ENCODE results near the gene DVL1. TPM values are rescaled to one million over a fixed set of nuclear protein-coding genes. Genes with fewer than 3 reads are reported as not detected.

DVL1 gene
- polyA plus RNA-seq, 4 donors, result 27.0 to 56.4 (median 28.5) TPM

- no peak for DNase-seq (ENCODE audit: low read depth in 4 of 4, low spot score in 3 of 4)
Observed at GRCh38 chr1:1286313-1287261, 62.6 kb downstream of the DVL1 start.

DNA sequence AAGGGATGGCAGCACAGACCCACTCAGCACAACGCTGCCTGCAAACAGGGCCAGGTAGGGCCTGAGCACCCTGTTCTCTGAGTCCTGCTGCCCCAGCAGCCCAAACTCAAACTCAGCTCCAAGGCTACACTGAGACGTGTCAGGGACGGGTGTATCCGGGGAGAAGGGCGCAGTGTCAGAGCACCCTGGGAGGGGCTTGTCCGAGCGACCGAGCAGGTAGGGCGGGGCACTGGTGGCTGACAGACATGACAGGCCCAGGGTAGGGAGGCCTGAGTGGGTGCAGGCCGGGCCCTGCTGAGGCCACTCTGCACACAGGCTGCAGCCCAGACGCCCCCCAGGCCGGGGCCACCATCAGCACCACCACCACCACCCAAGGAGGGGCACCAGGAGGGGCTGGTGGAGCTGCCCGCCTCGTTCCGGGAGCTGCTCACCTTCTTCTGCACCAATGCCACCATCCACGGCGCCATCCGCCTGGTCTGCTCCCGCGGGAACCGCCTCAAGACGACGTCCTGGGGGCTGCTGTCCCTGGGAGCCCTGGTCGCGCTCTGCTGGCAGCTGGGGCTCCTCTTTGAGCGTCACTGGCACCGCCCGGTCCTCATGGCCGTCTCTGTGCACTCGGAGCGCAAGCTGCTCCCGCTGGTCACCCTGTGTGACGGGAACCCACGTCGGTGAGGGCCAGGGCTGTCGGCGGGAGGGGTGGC is 63.5 kb downstream of the DVL1 start:
- DNase-seq (ENCODE audit: low read depth in 4 of 4, low spot score in 3 of 4), result no peak

Other genes starting within 250 kb of the DVL1 start
- 10 to 100 TPM in 1 of 4 donors, 1 to 10 TPM in 3; 7.9 to 14.8 (median 9.5) TPM for gene C1orf159, start 233.3 kb downstream of the DVL1 start, polyA plus RNA-seq (ENCODE audit: insufficient read length in 4 of 4)
- under 1 TPM; 0.33 to 0.83 (median 0.63) TPM for gene TTLL10, start 175.5 kb downstream of the DVL1 start, polyA plus RNA-seq (ENCODE audit: insufficient read length in 4 of 4)
- 1 to 10 TPM in 1 of 4 donors, under 1 TPM in 2, not detected in 1; 0.29 to 1.1 (median 0.67) TPM for gene TNFRSF18, start 142.8 kb downstream of the DVL1 start, polyA plus RNA-seq (ENCODE audit: insufficient read length in 4 of 4)
- 1 to 10 TPM; 1.6 to 2.5 (median 2.2) TPM for gene TNFRSF4, start 135.3 kb downstream of the DVL1 start, polyA plus RNA-seq (ENCODE audit: insufficient read length in 4 of 4)
- gene SDF4, start 117.4 kb downstream of the DVL1 start, polyA plus RNA-seq (ENCODE audit: insufficient read length in 4 of 4), result 100 to 1,000 TPM; 115 to 137 (median 133) TPM
- 10 to 100 TPM; 18.0 to 28.4 (median 20.6) TPM for gene B3GALT6, start 117.2 kb downstream of the DVL1 start, polyA plus RNA-seq (ENCODE audit: insufficient read length in 4 of 4)
- 10 to 100 TPM in 2 of 4 donors, 1 to 10 TPM in 2; 9.0 to 20.6 (median 9.9) TPM for gene C1QTNF12, start 102.7 kb downstream of the DVL1 start, polyA plus RNA-seq (ENCODE audit: insufficient read length in 4 of 4)
- 10 to 100 TPM; 47.7 to 57.5 (median 52.6) TPM for gene UBE2J2, start 75.6 kb downstream of the DVL1 start, polyA plus RNA-seq (ENCODE audit: insufficient read length in 4 of 4)
- gene SCNN1D, start 69.0 kb downstream of the DVL1 start, polyA plus RNA-seq (ENCODE audit: insufficient read length in 4 of 4), result 1 to 10 TPM; 4.2 to 8.5 (median 4.9) TPM
- gene ACAP3, start 41.5 kb downstream of the DVL1 start, polyA plus RNA-seq (ENCODE audit: insufficient read length in 4 of 4), result 10 to 100 TPM; 21.7 to 38.7 (median 24.4) TPM
- 10 to 100 TPM in 1 of 4 donors, 1 to 10 TPM in 3; 6.5 to 12.2 (median 7.2) TPM for gene PUSL1, start 40.8 kb downstream of the DVL1 start, polyA plus RNA-seq (ENCODE audit: insufficient read length in 4 of 4)
- 100 to 1,000 TPM; 104 to 117 (median 110) TPM for gene INTS11, start 24.8 kb downstream of the DVL1 start, polyA plus RNA-seq (ENCODE audit: insufficient read length in 4 of 4)
- 10 to 100 TPM; 11.6 to 20.7 (median 14.5) TPM for gene CPTP, start 24.6 kb downstream of the DVL1 start, polyA plus RNA-seq (ENCODE audit: insufficient read length in 4 of 4)
- gene TAS1R3, start 18.1 kb downstream of the DVL1 start, polyA plus RNA-seq (ENCODE audit: insufficient read length in 4 of 4), result under 1 TPM; 0.22 to 0.56 (median 0.33) TPM
- 100 to 1,000 TPM; 177 to 242 (median 190) TPM for gene MXRA8, start 9.1 kb upstream of the DVL1 start, polyA plus RNA-seq (ENCODE audit: insufficient read length in 4 of 4)
- 100 to 1,000 TPM in 1 of 4 donors, 10 to 100 TPM in 3; 63.0 to 110 (median 64.3) TPM for gene AURKAIP1, start 25.8 kb upstream of the DVL1 start, polyA plus RNA-seq (ENCODE audit: insufficient read length in 4 of 4)
- 100 to 1,000 TPM; 232 to 273 (median 238) TPM for gene CCNL2, start 49.9 kb upstream of the DVL1 start, polyA plus RNA-seq (ENCODE audit: insufficient read length in 4 of 4)
- gene MRPL20, start 57.9 kb upstream of the DVL1 start, polyA plus RNA-seq (ENCODE audit: insufficient read length in 4 of 4), result 100 to 1,000 TPM; 110 to 137 (median 115) TPM
- gene ANKRD65, start 71.9 kb upstream of the DVL1 start, polyA plus RNA-seq (ENCODE audit: insufficient read length in 4 of 4), result 10 to 100 TPM in 2 of 4 donors, 1 to 10 TPM in 2; 6.6 to 19.9 (median 11.9) TPM
- 10 to 100 TPM; 53.9 to 92.3 (median 63.1) TPM for gene VWA1, start 86.3 kb upstream of the DVL1 start, polyA plus RNA-seq (ENCODE audit: insufficient read length in 4 of 4)
- gene ATAD3C, start 100.3 kb upstream of the DVL1 start, polyA plus RNA-seq (ENCODE audit: insufficient read length in 4 of 4), result 1 to 10 TPM; 1.4 to 3.1 (median 3.1) TPM
- gene ATAD3B, start 122.3 kb upstream of the DVL1 start, polyA plus RNA-seq (ENCODE audit: insufficient read length in 4 of 4), result 10 to 100 TPM in 2 of 4 donors, 1 to 10 TPM in 2; 9.1 to 15.9 (median 12.4) TPM
- 10 to 100 TPM; 20.2 to 25.6 (median 21.4) TPM for gene ATAD3A, start 162.7 kb upstream of the DVL1 start, polyA plus RNA-seq (ENCODE audit: insufficient read length in 4 of 4)
- 1 to 10 TPM; 4.4 to 9.2 (median 4.9) TPM for gene TMEM240, start 191.2 kb upstream of the DVL1 start, polyA plus RNA-seq (ENCODE audit: insufficient read length in 4 of 4)
- gene SSU72, start 225.4 kb upstream of the DVL1 start, polyA plus RNA-seq (ENCODE audit: insufficient read length in 4 of 4), result 10 to 100 TPM; 86.8 to 95.0 (median 91.0) TPM